ELR (cell line): Measurements from ENCODE around the gene CFI.

Experiments
- DNase-seq: peaks from one replicate; pipeline ENCODE4 v3.0.0-alpha.2; 2015; ENCODE audit warnings: low read depth

Gene CFI

DNA sequence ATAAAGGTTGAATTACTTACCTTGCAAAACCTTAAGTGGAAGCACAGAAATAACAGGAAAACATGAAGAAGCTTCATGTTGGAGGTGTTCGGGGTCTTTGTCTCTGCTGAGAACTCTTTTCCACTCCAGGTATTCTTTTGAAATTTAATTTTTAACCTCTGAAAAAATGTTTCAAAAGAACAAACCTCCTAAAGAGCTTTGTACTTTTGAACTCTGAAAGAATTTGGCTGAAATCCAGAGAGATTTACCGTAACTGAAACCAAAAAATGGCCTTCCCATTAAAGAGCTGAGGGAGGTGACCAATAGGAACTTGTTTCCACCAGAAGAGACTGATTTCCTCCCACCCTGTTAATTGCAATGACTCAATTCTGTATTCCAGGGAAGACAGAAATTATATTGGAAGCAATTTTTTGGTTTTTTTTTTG is at the start of gene CFI:
Gene CFI, minus strand, starts transcription at position 105 of the 425 bp plus-strand sequence. Its CDS starts 28 bp downstream, at position 77.
- DNase-seq, result peak; percentile 23

DNA sequence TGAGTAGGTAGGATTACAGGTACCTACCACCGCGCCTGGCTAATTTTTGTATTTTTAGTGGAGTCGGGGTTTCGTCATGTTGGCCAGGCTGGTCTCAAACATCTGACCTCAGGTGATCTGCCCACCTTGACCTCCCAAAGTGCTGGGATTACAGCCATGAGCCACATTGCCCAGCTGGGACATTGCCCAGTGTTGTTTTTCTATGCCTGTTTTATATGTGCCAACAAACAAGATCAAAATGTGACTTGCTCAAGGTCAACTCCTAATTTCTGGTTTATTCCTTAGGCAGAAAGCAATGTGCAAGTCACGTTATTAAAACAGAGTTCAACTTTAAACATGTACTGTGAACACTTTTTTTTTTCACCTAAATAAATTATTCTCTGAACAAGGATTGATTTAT is 48.8 kb upstream of the CFI start:
- no peak for DNase-seq

DNA sequence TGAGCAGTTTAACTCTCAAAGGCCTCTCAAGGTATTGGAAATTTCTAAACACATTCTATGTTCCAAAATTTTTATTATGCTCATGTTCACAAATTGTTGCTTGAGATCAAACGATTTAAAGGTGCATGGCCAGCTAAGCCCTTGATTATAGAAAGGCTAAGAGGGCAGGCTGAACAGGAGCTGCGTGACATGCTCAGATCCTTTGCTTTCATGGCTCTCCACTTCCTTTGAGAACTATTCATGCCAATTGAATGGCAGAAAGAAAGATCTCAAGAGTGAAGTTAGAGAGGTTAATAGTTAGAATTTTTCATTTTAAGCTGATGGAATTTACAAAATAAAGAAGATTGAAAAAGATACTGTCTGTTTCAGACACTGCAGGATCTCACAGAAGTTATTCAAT is 46.7 kb upstream of the CFI start:
- DNase-seq, result no peak

DNA sequence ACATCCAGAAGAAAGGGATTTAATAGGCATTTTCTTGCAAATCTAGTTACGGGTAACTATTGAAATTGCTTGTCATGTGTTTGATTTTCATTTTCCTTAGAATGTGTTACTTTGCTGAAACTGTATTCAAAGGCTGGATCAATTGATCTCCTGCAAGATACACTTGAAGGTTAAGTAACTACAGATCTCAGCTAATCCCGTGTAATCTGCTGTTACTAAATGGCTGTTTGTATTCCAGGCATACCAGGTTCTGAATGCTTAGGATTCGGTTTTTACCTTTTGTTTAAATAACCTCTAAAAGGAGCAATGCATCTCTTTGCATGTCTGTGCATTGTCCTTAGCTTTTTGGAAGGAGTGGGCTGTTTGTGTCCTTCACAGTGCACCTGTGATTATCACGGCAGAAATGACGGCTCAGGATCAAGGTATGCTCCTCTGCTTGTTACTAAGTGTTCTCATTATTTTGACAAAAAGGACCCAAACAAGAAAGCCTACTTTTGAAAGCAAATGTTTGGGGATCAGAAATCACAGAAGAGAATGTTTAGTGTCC is 46.2 kb upstream of the CFI start, which contains the start of gene LRIT3:
Gene LRIT3, plus strand, starts transcription at position 212 of the 547 bp plus-strand sequence. Its CDS starts 95 bp downstream, at position 307.
- no peak for DNase-seq

DNA sequence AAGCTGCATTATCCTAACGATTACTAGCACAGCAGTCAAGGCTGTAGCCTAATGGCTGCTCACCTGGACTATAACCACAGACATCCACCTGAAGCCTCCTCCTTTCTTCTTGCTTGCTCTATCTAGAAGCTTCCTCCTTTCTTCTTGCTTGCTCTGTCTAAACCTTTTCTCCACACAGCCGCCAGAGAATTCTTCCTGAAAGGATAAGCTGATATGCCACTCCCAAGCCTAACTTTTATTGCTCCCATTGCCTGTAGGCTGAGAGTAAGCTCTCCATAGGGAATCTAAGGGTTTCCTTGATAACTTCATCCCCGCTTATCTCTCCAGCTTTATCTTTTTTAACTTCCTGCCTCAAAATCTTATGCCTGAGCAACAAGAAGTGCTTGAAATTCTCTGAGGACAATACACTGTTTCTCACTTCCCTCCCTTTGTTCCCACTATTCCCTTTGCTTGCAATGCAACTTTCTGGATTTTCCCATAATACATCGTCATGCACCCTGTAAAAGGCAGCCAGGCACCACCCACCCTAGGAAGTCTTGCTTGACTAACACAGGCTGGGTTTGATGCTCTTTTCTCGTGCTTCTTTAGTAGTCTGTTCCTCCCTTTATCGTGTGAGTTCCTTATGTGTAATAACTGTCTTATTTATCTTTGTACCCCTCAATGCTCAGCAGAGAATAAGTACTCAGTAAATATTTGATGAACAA is 44.7 kb upstream of the CFI start:
- no peak for DNase-seq

DNA sequence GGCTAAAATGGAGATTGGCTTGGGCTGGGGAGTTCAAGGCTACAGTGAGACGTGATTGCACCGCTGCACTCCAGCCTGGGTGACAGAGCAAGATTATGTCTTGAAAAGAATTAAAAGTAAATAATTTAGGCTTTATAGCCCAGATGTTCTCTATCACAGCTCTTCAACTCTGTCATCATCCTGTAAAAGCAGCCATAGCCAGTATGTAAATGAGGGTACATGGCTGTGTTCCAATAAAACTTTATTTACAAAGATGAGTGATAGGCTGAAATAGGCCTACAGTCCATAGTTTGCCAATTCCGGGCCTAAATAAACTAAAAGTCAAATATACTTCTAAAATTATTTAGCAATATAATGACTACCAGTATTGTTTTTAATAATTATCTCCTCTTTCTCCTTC is 35.2 kb upstream of the CFI start:
- DNase-seq, result no peak

DNA sequence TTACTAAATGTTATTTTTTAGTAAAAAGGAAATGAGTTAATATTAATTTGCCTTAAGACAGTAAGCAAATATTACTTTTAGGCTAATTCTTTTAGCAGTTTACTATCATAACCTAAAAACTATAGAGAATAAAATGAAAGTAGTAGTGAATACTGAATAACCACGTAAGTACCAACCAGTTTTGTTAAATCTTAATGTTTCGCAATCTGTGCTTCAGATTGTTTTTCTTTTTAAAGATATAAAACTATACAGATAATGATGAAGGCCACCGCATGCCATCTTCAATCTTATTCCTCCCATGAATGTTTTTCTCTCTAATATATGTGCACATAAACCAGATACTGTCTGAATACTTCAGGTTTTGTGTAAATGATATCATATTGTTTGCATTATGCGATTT is 32.0 kb upstream of the CFI start:
- no peak for DNase-seq

DNA sequence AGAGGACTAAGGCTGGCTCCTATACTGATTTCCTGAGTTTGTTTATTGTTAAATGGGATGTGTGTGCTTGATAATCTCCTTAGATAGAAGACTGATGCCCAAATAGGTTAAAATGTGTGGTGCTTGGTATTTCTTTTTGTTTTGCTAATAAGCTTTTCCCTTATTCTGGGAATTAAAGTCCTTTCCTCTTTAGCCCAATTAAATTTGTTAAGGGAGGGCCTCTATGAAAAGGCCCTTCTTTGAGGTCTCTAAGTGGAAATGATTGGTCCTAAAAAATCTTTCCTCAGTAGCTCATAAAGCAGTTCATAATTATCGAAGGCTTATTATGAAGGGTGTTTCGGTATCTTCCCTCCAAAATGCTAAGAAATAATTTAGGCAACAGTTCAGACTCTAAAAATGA is 25.9 kb upstream of the CFI start, which contains the start of gene RRH:
Gene RRH, plus strand, starts transcription at position 301 of the 400 bp plus-strand sequence. Its CDS starts 56 bp downstream, at position 357.
- no peak for DNase-seq

DNA sequence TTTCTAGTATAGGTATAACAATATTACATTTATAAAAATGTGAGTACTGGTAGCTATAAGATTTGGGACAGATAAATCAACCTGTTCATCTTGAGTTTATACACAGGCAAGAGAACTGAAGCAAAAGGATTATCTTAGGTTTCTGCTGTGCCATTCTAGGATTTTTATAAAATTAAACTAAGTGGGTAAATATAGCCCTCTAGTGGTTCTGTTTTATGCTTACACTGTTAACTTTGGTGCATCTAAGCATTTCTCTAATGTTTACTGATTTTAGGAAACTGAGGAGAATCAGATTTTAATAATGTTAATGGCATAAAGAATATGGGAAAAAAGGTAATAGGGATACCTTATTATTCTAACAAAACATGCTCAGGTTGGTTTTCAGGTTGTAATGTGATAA is 24.9 kb upstream of the CFI start:
- peak; percentile 51 for DNase-seq

DNA sequence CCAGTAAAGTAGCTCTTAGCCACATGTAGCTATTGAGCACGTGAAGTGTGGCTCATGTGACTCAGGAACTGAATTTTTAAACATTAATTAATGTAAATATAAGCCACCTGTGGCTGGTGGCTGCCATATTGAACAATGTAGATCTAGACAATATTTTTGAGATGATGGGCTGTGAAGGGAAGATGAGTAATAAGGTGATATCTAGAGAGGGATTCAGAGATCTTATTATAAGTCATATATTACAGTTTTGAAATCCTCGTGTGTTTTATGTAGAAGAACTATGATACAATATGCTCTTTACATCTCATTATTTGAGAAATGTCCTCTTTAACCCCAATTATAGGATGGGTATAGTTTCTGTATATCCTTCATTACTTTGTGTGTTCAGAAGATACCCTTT is 19.4 kb upstream of the CFI start:
- no peak for DNase-seq

DNA sequence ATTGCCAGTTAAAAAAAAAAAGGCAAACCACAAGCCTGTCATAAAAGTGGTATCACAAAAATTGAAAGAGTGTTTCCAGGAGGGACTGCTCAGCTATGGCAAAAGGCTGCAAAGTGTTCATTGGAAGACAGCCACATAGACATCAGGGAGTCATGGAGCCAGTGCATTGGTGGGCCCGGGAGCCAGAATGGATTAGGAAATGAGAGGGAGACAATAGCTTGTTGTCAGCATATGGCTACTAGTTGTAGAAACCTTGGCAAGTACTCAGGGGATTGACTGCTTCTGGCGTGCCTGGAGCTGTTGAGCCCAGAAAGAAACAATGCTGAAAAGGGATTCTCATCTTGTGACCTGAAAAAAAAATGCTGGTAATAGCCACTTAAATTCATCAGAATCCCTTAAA is 18.8 kb upstream of the CFI start:
- DNase-seq, result no peak

DNA sequence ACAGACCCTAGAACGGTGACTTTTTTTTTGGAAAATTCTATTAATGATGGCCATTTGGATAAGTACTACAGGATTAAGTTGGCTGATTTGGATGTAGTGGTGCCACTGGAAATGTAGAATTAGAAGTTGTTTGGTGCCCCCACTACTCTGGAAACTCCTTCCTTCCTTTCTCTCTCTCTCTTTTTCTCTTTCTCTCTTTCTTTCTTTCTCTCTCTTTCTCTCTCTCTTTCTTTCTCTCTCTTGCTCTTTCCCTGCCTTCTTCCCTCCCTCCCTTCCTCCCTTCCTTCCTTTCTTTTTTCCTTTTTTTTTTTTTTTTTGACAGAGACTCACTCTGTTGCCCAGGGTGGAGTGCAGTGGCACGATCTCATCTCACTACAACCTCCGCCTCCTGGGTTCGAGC is 16.5 kb upstream of the CFI start:
- DNase-seq, result no peak

DNA sequence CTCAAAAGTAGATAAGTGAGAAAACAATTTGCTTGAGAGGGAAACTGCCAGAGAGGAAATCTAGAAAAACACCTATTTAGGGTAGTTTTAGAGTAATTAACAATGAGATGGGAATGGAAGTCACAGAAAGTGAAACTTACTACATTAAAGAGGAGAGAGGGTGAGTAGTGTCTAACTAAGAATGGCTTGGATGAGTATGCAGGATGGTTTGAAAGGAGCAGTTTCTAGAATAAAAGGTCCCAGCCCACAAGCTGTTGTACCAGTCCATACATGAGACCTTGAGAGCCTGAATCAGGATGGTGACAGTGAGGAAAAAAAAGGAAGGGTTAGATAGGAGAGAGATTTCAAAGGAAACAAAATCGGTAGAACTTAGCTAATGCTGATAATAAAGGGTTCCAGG is 15.1 kb upstream of the CFI start:
- no peak for DNase-seq

DNA sequence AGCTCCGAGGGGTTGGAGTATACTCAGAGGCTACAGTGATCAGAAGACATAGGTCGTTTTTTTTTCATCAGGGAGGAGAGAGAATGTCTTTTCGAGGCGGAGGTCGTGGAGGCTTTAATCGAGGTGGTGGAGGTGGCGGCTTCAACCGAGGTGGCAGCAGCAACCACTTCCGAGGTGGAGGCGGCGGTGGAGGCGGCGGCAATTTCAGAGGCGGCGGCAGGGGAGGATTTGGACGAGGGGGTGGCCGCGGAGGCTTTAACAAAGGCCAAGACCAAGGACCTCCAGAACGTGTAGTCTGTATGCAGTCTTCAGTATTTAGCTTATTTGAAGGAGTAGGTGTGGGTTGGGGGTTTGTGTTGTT is 14.3 kb upstream of the CFI start:
- DNase-seq, result peak; percentile 22

DNA sequence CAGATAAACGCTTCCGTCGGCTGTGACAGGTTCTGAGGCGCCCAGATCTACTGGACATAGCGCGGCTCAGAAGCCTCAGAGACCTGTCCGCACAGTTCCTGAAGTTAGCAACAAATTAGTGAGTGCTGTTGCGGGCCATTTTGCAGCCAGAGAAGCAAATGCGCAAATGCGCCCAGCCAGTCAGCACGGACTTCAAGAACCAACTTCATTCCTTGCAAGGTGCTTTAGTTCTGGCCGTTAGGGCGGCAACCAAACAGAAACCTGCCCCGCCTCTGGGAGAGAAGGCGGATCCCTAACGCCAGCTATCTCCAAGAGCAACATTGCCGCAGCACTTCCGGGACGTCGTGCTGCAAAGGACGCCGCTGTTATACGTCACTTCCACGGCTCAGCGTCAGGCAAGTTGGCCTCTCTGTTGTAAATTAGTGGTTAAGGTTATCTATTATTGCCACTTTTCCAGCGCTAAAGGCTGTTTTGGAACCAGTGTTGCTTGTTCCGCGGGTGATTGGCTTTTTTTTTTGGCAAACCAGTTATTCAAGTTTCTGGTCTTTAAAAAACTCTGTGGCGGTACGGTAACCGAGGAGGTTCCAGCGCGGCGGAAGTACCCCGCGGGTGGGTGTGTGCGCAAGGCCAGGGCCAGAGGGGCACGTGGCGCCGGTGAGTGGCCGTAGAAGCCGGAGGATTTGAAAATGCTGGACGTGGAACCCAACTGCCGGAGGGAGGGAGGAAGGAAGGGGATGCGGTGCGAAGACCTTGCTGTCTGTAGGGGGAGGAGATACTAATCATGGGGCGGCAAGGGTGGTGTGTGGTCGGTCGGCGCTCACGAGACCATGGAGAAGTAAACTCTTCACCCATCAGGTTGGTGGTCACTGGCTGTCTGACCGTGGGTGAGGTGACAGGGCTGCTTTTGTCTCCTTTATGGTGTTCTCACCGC is 13.6 kb upstream of the CFI start, which contains the start of gene GAR1:
Gene GAR1, plus strand, starts transcription at position 612 of the 931 bp plus-strand sequence. CDS start 403 bp downstream, outside the sequence.
- peak; percentile 92 for DNase-seq

DNA sequence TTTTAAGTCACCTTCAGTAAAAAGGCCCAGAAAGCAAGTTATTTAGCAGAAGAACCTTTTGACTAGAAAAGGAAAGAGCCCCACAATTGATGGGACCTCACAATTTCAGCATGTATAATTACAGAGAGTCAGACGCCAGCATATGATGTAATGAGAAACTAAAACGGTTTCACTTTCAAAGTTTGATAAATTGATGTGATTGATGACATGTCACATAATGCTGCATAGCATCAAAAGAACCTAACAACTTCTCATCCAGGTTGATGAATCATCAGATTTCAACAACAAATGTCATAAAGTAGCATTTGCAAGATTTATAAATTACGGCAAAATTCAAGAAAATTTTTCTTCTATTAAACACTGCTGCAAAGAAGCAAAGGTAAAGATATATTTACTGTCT is 9.9 kb upstream of the CFI start:
- DNase-seq, result no peak

DNA sequence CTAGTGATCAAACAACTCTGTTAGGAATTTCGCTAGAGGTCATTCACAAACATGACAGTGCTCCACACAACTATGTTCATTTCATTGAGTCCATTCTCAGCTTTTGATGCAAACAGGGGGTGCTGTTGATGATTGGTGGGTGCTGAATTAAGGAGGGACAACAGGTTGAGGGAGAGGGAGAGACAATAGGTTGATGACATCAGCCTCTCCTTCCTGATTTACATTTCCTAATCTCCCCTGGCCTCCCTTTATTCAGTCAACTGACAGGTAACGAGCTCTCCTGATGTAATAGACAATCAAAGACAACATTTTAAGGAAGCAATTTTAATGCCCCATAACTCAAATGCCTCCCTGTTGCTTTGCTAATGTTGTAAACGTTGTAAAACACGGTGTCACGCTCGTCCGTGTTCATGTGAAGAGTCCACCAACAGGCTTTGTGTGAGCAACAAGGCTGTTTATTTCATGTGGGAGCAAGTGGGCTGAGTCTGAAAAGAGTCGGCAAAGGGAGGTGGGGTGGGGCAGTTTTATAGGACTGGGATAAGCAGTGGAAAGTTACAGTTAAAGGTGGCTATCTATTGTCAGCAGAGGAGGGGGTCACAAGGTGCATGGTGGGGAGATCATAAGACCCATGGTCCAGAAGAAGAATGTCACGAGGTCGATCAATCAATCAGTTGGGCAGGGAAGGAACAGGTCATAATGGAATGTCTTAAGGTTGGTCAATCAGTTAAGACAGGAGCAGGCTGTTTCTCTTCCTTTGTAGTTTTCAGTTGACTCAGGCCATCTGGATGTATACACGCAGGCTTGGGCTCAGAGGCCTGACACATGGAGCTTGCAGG is 9.0 kb upstream of the CFI start:
- DNase-seq, result no peak

DNA sequence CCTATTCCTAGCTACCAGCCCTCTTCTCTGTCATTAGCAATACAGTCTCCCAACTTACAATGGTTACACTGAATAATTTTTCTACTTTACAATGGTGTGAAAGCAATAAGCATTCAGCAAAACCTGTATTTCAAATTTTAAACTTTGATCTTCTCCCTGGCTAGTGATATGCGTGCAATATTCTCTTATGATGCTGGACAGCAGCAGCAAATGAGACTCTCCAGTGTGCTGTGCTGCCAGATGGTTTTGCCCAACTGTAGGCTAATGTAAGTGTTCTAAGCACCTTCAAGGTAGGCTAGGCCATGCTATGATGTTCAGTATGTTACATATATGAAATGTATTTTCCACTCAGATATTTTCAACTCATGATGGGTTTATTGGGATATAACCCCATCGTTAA is 7.9 kb upstream of the CFI start:
- DNase-seq, result no peak

DNA sequence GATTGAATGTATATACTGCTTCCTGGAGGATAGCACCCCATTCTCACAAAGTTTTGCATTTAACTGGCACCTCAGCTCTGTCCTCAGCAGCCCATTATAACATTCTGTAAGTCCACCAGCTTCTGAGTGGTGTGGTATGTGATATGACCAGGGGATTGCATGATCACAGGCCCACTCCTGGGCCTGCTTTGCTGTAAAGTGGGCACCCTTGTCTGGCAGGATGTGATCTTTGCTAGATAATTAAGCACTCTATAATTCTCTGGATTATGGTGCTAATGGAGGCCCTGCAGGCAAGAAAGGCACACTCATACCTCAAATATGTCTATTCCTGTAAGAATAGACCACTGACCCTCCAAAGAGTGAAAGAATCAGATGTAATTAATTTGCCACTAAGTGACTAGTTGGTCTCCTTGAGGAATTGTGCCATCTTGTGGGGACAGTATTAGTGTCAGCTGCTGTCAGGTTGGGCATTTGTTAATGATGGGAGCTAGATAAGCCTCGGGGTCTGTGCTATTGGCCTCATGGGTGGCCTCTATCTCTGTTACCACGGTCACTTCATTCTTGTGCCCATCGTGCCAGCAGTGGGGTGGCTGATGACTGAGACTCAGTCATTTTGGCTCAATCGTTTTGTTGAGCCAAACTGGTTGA is 2.2 kb upstream of the CFI start:
- DNase-seq, result peak; percentile 56

DNA sequence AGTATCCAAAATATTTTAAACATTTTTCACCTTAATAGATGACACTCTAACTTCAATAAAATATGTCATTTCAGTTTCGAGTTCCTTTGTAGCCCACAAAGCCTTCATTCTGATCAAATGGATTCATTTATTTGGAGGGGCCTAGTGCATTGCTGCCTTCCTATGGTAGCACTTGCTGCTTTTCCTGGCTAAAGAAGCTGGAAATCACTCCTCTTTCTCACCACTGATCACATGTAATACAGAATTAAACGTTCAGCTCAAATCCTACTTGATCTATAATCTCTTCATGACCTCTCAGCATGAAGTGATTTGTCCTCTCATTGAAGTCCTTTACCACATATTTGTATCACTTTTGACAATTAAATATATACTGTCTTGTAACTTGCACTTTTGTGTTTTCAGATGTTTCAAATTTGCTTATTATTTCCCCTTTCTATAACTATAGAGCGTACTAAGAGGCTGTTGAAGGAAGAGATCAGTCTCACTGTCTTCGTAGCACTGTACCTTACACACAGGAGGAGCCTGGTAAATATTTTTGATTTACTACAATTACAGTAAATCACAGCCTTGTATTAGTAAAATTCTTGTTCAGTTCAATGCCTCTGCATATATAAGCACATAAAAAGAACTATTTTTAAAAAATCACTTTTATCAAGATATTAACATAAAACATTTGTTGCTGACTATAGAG is 555 bp downstream of the CFI start:
- no peak for DNase-seq

DNA sequence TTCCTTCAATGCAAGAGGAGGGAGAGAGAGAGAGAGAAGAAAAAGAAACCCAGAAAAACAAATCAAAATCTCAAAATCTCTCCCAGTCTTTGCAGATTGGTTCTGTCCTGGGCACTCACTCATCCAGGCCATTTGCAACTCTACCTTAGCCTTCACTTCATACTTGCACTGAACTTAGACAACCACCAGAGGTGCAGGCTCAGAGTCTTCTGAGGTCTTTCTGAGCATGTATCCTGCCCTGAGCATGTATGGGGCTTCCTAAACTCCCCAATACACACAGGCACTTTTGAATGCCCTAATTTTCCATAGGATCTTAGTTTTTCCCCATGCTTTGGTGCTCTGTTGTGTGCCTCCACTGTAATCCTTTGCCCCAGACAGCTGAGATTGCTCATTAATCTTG is 2.9 kb downstream of the CFI start:
- no peak for DNase-seq
